Measurements from ENCODE around the gene CNTN3. TPM values are rescaled to one million over a fixed set of nuclear protein-coding genes. Genes with fewer than 3 reads are reported as not detected.

The CNTN3 gene
- not detected in 2 replicates for total RNA-seq (2014; rRNA removed; shearing (Covaris generic))

- in situ Hi-C loops (cut with HindIII; ENCODE audit: low sequenced_read_pairs): no loop called here
- no peak for DNase-seq (ENCODE audit: low spot score)
Observed at GRCh38 chr3:74614107-74614967, at the start of gene CNTN3. Gene CNTN3, minus strand, starts transcription at chr3:74614659. Its CDS starts 93,547 bp downstream, at chr3:74521112.

- no peak for DNase-seq (ENCODE audit: low spot score)
- in situ Hi-C loops (cut with HindIII; ENCODE audit: low sequenced_read_pairs): no loop called here
Observed at GRCh38 chr3:74663178-74663577, 48.7 kb upstream of the CNTN3 start.

- no peak for DNase-seq (ENCODE audit: low spot score)
- in situ Hi-C loops (cut with HindIII; ENCODE audit: low sequenced_read_pairs): no loop called here
Observed at GRCh38 chr3:74661672-74662071, 47.2 kb upstream of the CNTN3 start.

GRCh38 chr3:74651885-74652284, 37.4 kb upstream of the CNTN3 start:
- in situ Hi-C loops (cut with HindIII; ENCODE audit: low sequenced_read_pairs): no loop called here

GRCh38 chr3:74651292-74651691, 36.8 kb upstream of the CNTN3 start:
- in situ Hi-C loops (cut with HindIII; ENCODE audit: low sequenced_read_pairs): no loop called here
- DNase-seq (ENCODE audit: low spot score): no peak

More at GRCh38 chr3:74651885-74652284, 37.4 kb upstream of the CNTN3 start:
- no peak for DNase-seq (ENCODE audit: low spot score)

- in situ Hi-C loops (cut with HindIII; ENCODE audit: low sequenced_read_pairs): no loop called here
- no peak for DNase-seq (ENCODE audit: low spot score)
Observed at GRCh38 chr3:74648107-74648506, 33.6 kb upstream of the CNTN3 start.

- DNase-seq (ENCODE audit: low spot score): no peak
- in situ Hi-C loops (cut with HindIII; ENCODE audit: low sequenced_read_pairs): no loop called here
Observed at GRCh38 chr3:74646094-74646493, 31.6 kb upstream of the CNTN3 start.

- DNase-seq (ENCODE audit: low spot score): peak; percentile 8
- in situ Hi-C loops (cut with HindIII; ENCODE audit: low sequenced_read_pairs): no loop called here
Observed at GRCh38 chr3:74643636-74644035, 29.2 kb upstream of the CNTN3 start.

GRCh38 chr3:74642876-74643275, 28.4 kb upstream of the CNTN3 start:
- in situ Hi-C loops (cut with HindIII; ENCODE audit: low sequenced_read_pairs): no loop called here
- no peak for DNase-seq (ENCODE audit: low spot score)

- DNase-seq (ENCODE audit: low spot score): no peak
- in situ Hi-C loops (cut with HindIII; ENCODE audit: low sequenced_read_pairs): no loop called here
Observed at GRCh38 chr3:74640211-74640610, 25.8 kb upstream of the CNTN3 start.

- DNase-seq (ENCODE audit: low spot score): no peak
- in situ Hi-C loops (cut with HindIII; ENCODE audit: low sequenced_read_pairs): no loop called here
Observed at GRCh38 chr3:74639681-74640080, 25.2 kb upstream of the CNTN3 start.

- DNase-seq (ENCODE audit: low spot score): no peak
- in situ Hi-C loops (cut with HindIII; ENCODE audit: low sequenced_read_pairs): no loop called here
Observed at GRCh38 chr3:74636981-74637380, 22.5 kb upstream of the CNTN3 start.

- in situ Hi-C loops (cut with HindIII; ENCODE audit: low sequenced_read_pairs): no loop called here
- DNase-seq (ENCODE audit: low spot score): no peak
Observed at GRCh38 chr3:74633021-74633420, 18.6 kb upstream of the CNTN3 start.

GRCh38 chr3:74631351-74632140, 17.1 kb upstream of the CNTN3 start:
- in situ Hi-C loops (cut with HindIII; ENCODE audit: low sequenced_read_pairs): no loop called here
- no peak for DNase-seq (ENCODE audit: low spot score)

- DNase-seq (ENCODE audit: low spot score): no peak
- in situ Hi-C loops (cut with HindIII; ENCODE audit: low sequenced_read_pairs): no loop called here
Observed at GRCh38 chr3:74630602-74631001, 16.1 kb upstream of the CNTN3 start.

GRCh38 chr3:74626011-74626410, 11.6 kb upstream of the CNTN3 start:
- no peak for DNase-seq (ENCODE audit: low spot score)
- in situ Hi-C loops (cut with HindIII; ENCODE audit: low sequenced_read_pairs): no loop called here

GRCh38 chr3:74624301-74624700, 9.8 kb upstream of the CNTN3 start:
- DNase-seq (ENCODE audit: low spot score): no peak
- in situ Hi-C loops (cut with HindIII; ENCODE audit: low sequenced_read_pairs): no loop called here

- in situ Hi-C loops (cut with HindIII; ENCODE audit: low sequenced_read_pairs): no loop called here
- DNase-seq (ENCODE audit: low spot score): no peak
Observed at GRCh38 chr3:74623261-74623836, 8.9 kb upstream of the CNTN3 start.

GRCh38 chr3:74621581-74621980, 7.1 kb upstream of the CNTN3 start:
- in situ Hi-C loops (cut with HindIII; ENCODE audit: low sequenced_read_pairs): no loop called here
- no peak for DNase-seq (ENCODE audit: low spot score)

- in situ Hi-C loops (cut with HindIII; ENCODE audit: low sequenced_read_pairs): no loop called here
- DNase-seq (ENCODE audit: low spot score): no peak
Observed at GRCh38 chr3:74617776-74618175, 3.3 kb upstream of the CNTN3 start.
